Stimulated activated CD8-positive, alpha-beta memory T cell treated with anti-CD3 and anti-CD28 coated beads, Interleukin-2, amount 100 ng/mL, for 1 hour (primary cell): Measurements from ENCODE around the gene ABL1.

ENCODE experiments used
- DNase-seq, 2 donors: peaks; one replicate each; pipeline ENCODE4 v3.0.0-alpha.2; 2020; ENCODE audit warnings: low read depth in 2 of 2

The ABL1 gene

GRCh38 chr9:130890870-130891687 lies 56.0 kb downstream of the ABL1 start:
- no peak for DNase-seq

- DNase-seq = no peak
These were observed 56.8 kb downstream of the ABL1 start for GRCh38 chr9:130891688-130892476.

- no peak for DNase-seq
These were observed 57.6 kb downstream of the ABL1 start for GRCh38 chr9:130892477-130893304.

- DNase-seq = no peak
These were observed 58.5 kb downstream of the ABL1 start for GRCh38 chr9:130893341-130894101.

- DNase-seq = no peak
These were observed 59.5 kb downstream of the ABL1 start for GRCh38 chr9:130894546-130894945.

- DNase-seq = no peak
These were observed 60.0 kb downstream of the ABL1 start for GRCh38 chr9:130895038-130895437.

GRCh38 chr9:130895481-130896232 lies 60.6 kb downstream of the ABL1 start:
- DNase-seq = no peak

- DNase-seq = no peak
These were observed 61.4 kb downstream of the ABL1 start, which contains the start of gene QRFP for GRCh38 chr9:130896233-130897014. Gene QRFP, minus strand, starts transcription at chr9:130896812. Its CDS starts 2,974 bp downstream, at chr9:130893838.

GRCh38 chr9:130897105-130897751 lies 62.2 kb downstream of the ABL1 start:
- no peak for DNase-seq

GRCh38 chr9:130897848-130898551 lies 62.9 kb downstream of the ABL1 start:
- no peak for DNase-seq

- DNase-seq = no peak
These were observed 63.4 kb downstream of the ABL1 start for GRCh38 chr9:130898552-130898852.

GRCh38 chr9:130899051-130899748 lies 64.1 kb downstream of the ABL1 start:
- DNase-seq = no peak

GRCh38 chr9:130900701-130901497 lies 65.8 kb downstream of the ABL1 start:
- DNase-seq = no peak

GRCh38 chr9:130901498-130902203 lies 66.6 kb downstream of the ABL1 start:
- no peak for DNase-seq

GRCh38 chr9:130902204-130903185 lies 67.4 kb downstream of the ABL1 start:
- DNase-seq = no peak
